A673 (cell line): ENCODE results near the gene RRH. TPM values are rescaled to one million over a fixed set of nuclear protein-coding genes. Genes with fewer than 3 reads are reported as not detected.
A peak's percentile ranks its signal among the peaks of the same experiment; 100 is the strongest.

Source experiments
- BruUV-seq: library from RNA; stranded (reverse); fragments of 400-500 nt; replicated peaks from 2 replicates; lab custom pipeline; 2021; lab: Mats Ljungman, UMichigan
- CTCF ChIA-PET: fragments of 300-600 bp; sonication (Branson Sonifier 250); formaldehyde crosslinking; loops from one replicate; lab custom pipeline; 2022; ENCODE audit warnings: antibody characterized with exemption; lab: Charles Lee
- POLR2A ChIA-PET: fragments of 300-600 bp; sonication (Branson Sonifier 250); formaldehyde crosslinking; loops from one replicate; lab custom pipeline; 2022; ENCODE audit warnings: antibody characterized with exemption; ENCODE audit not compliant: low non-redundant PET; lab: Charles Lee
- DNase-seq: peaks from one replicate; pipeline ENCODE4 v3.0.0-alpha.2; 2015; ENCODE audit warnings: low spot score
- H3K27ac ChIP-seq: fragments of 200-600 bp; sonication (generic); 2 replicates; pipeline ENCODE4 v1.5.1; 2016; ENCODE audit warnings: mixed run types, low read depth, mild to moderate bottlenecking, mixed read lengths, antibody characterized with exemption, low read length; ENCODE audit not compliant: poor library complexity, severe bottlenecking
- H3K27me3 ChIP-seq: fragments of 200-600 bp; sonication (generic); replicated peaks from 2 replicates; pipeline ENCODE4 v1.6.1; 2017; ENCODE audit warnings: mixed run types, low read depth, mild to moderate bottlenecking, mixed read lengths, antibody characterized with exemption, low read length; ENCODE audit not compliant: insufficient read depth, poor library complexity
- H3K36me3 ChIP-seq: fragments of 200-600 bp; sonication (generic); 2 replicates; pipeline ENCODE4 v1.6.1; 2016; ENCODE audit warnings: mixed run types, mild to moderate bottlenecking, mixed read lengths, antibody characterized with exemption, low read length; ENCODE audit not compliant: insufficient read depth, poor library complexity, severe bottlenecking
- H3K4me1 ChIP-seq: fragments of 200-600 bp; sonication (generic); 2 replicates; pipeline ENCODE4 v1.6.1; 2017; ENCODE audit warnings: mixed run types, mild to moderate bottlenecking, mixed read lengths, antibody characterized with exemption, low read length; ENCODE audit not compliant: insufficient read depth, poor library complexity, severe bottlenecking
- H3K4me3 ChIP-seq: fragments of 200-600 bp; sonication (generic); 2 replicates; pipeline ENCODE4 v1.5.1; 2016; ENCODE audit warnings: low read depth, mixed run types, mild to moderate bottlenecking, mixed read lengths, low read length; ENCODE audit not compliant: poor library complexity, severe bottlenecking
- H3K9me3 ChIP-seq: fragments of 200-600 bp; sonication (generic); 2 replicates; pipeline ENCODE4 v1.6.1; 2016; ENCODE audit warnings: mixed run types, low read depth, mild to moderate bottlenecking, mixed read lengths, antibody characterized with exemption, low read length; ENCODE audit not compliant: poor library complexity, severe bottlenecking
- EZH2 ChIP-seq: fragments of 200-600 bp; sonication (generic); IDR thresholded peaks from 2 replicates; pipeline ENCODE4 v1.6.1; 2017; ENCODE audit warnings: borderline replicate concordance, low read depth, mild to moderate bottlenecking, mixed read lengths, antibody characterized with exemption, low read length; ENCODE audit not compliant: poor library complexity, severe bottlenecking
- intact Hi-C: fragments of 100-400 bp; cut with micrococcal nuclease; formaldehyde crosslinking; loops from one replicate; pipeline ENCODE4 v1.10.0; 2022; ENCODE audit not compliant: unreplicated experiment
- total RNA-seq: library from RNA; stranded (reverse); gene quantifications from 2 replicates; pipeline ENCODE4 v1.2.3, GENCODE V29; 2021
- TF ChIP-seq, protein P1 (sequence below): fragments of 300-800, 200-600 bp; sonication (generic); conservative IDR thresholded peaks from 2 replicates; pipeline ENCODE4 v1.5.1; 2017; ENCODE audit warnings: low read depth, mild to moderate bottlenecking, antibody characterized with exemption, low read length, moderate library complexity, mixed read lengths

The RRH gene
- total RNA-seq, 1 experiment from 2014 or later, result 0.47 TPM

GRCh38 chr4:109816082-109816442, 11.7 kb upstream of the RRH start:
- Histone ChIP-seq H3K9me3 (no peaks in the 10 kb centered on the region), H3K4me3 (peak overlapping the region; percentile 65), H3K27me3 (no peaks in the 10 kb centered on the region), H3K36me3 (peaks cover 41% of the 10 kb centered on the region), H3K27ac (peak overlapping the region; percentile 88), H3K4me1 (peaks cover 15% of the 10 kb centered on the region)
- intact Hi-C loops, result loop anchor here (5.0 kb wide), 2 partner anchors 114 to 161 kb away; partner anchors contain the start of gene CASP6
- TF ChIP-seq EZH2, result no peak
- TF ChIP-seq, protein P1, sequence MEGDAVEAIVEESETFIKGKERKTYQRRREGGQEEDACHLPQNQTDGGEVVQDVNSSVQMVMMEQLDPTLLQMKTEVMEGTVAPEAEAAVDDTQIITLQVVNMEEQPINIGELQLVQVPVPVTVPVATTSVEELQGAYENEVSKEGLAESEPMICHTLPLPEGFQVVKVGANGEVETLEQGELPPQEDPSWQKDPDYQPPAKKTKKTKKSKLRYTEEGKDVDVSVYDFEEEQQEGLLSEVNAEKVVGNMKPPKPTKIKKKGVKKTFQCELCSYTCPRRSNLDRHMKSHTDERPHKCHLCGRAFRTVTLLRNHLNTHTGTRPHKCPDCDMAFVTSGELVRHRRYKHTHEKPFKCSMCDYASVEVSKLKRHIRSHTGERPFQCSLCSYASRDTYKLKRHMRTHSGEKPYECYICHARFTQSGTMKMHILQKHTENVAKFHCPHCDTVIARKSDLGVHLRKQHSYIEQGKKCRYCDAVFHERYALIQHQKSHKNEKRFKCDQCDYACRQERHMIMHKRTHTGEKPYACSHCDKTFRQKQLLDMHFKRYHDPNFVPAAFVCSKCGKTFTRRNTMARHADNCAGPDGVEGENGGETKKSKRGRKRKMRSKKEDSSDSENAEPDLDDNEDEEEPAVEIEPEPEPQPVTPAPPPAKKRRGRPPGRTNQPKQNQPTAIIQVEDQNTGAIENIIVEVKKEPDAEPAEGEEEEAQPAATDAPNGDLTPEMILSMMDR, result no peak
- POLR2A ChIA-PET, result no interaction called here
- CTCF ChIA-PET, result no interaction called here
- no peak for DNase-seq
- no TSS peak for BruUV-seq

- BruUV-seq, result no TSS peak
- ChIA-PET CTCF (no interaction called here), POLR2A (no interaction called here)
- no peak for DNase-seq
- intact Hi-C loops, result loop anchor here (5.0 kb wide), 2 partner anchors 115 to 160 kb away; partner anchors contain the start of gene CASP6
- Histone ChIP-seq H3K27me3 (no peaks in the 10 kb centered on the region), H3K36me3 (peaks cover 48% of the 10 kb centered on the region), H3K9me3 (no peaks in the 10 kb centered on the region), H3K4me1 (peaks cover 15% of the 10 kb centered on the region), H3K4me3 (peak overlapping the region; percentile 65), H3K27ac (peak overlapping the region; percentile 88)
- TF ChIP-seq, protein P1, result no peak
- no peak for TF ChIP-seq EZH2
Observed at GRCh38 chr4:109816894-109817293, 10.9 kb upstream of the RRH start.

- H3K36me3 ChIP-seq, result peaks cover 61% of the 10 kb centered on the region
- ChIA-PET POLR2A (no interaction called here), CTCF (no interaction called here)
- H3K4me3 ChIP-seq, result no peak overlapping the region
- H3K4me1 ChIP-seq, result peaks cover 15% of the 10 kb centered on the region
- DNase-seq, result no peak
- no peaks in the 10 kb centered on the region for H3K9me3 ChIP-seq
- intact Hi-C loops, result loop anchor here (5.0 kb wide), 2 partner anchors 116 to 159 kb away; partner anchors contain the start of gene CASP6
- no peak overlapping the region for H3K27ac ChIP-seq
- H3K27me3 ChIP-seq, result no peaks in the 10 kb centered on the region
- no TSS peak for BruUV-seq
- TF ChIP-seq, protein P1, result no peak
- no peak for TF ChIP-seq EZH2
Observed at GRCh38 chr4:109818268-109818667, 9.5 kb upstream of the RRH start.
